ENCODE measurements around the gene ZNF385B. TPM values are rescaled to one million over a fixed set of nuclear protein-coding genes. Genes with fewer than 3 reads are reported as not detected.
A peak's percentile ranks its signal among the peaks of the same experiment; 100 is the strongest.

The ZNF385B gene
- polyA plus RNA-seq, 1 of the 3 experiments (the other 2 are of a cell fraction) = 0.16 TPM

GRCh38 chr2:179840840-179841239 lies 20.6 kb downstream of the ZNF385B start:
- WGBS (ENCODE audit: low lambda C conversion rate) = 62% methylated on average over 1 of the region's 1 CpG
- ChIA-PET CTCF (interaction anchor here (0.8 to 5.0 kb wide), 5 partner anchors 9 to 237 kb away, joined by 3 to 52 read pairs (median 3); no protein-coding TSS in a partner anchor), POLR2A (no interaction called here)
- Histone ChIP-seq H2AFZ (ENCODE audit: low read depth) (no peak overlapping the region), H3K9me3 (no peaks in the 10 kb centered on the region), H3K79me2 (ENCODE audit: insufficient read depth) (no peaks in the 10 kb centered on the region), H4K20me1 (ENCODE audit: insufficient read depth) (no peaks in the 10 kb centered on the region), H3K9ac (no peak overlapping the region), H3K4me1 (ENCODE audit: control insufficient read depth in 1 of 2, insufficient read depth in 2 of 2, low read depth in 1 of 2, low read length in 1 of 2) (peaks cover 0 to 2% of the 10 kb centered on the region in 2 experiments; a peak in 2 of 4 replicates), H3K4me3 (ENCODE audit: low read depth in 2 of 2, low read length in 1 of 2) (no peak overlapping the region), H3K27ac (ENCODE audit: low read depth in 2 of 2, low read length in 1 of 2) (no peak overlapping the region), H3K36me3 (replicated peaks in 1 of 2; ENCODE audit: control insufficient read depth in 1 of 2, insufficient read depth in 2 of 2, low read length in 1 of 2) (no peaks in the 10 kb centered on the region), H3F3A (replicated peaks; ENCODE audit: insufficient read depth) (no peaks in the 10 kb centered on the region), H3K27me3 (ENCODE audit: insufficient read depth) (no peaks in the 10 kb centered on the region), H3K9me2 (no peaks in the 10 kb centered on the region), H3K4me2 (no peak overlapping the region)
- no peak for DNase-seq
- TF ChIP-seq PBX3 (IDR thresholded peaks at IDR 0.05) (no peak), TAF1 (IDR thresholded peaks at IDR 0.05; ENCODE audit: borderline replicate concordance, low read depth, low read length) (no peak), MXI1 (IDR thresholded peaks at IDR 0.05; ENCODE audit: low read depth, low read length) (no peak), POLR2AphosphoS5 (IDR thresholded peaks at IDR 0.05; ENCODE audit: low read depth, low read length) (no peak), ELF1 (IDR thresholded peaks at IDR 0.05) (no peak), TCF12 (IDR thresholded peaks at IDR 0.05) (no peak)

DNA sequence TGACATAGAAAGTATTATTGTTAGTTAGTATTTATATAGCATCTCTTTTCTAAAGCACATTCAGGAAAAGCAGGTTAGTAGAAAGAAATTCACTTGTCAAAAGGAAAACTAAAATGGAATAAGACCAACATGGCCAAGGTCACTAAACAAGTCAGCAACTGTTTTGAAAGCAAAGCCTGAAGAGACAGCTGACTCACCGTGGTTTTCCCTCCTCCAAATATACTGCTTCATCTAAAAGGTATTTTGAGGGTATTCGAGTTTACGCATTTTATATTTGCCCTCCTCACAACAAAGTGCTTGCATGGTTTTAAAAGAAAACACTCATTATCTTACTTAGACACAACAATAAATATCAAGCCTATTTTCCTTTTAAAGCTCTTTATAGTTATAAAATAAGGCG lies 24.0 kb downstream of the ZNF385B start:
- 53% methylated on average over 4 of the region's 4 CpGs for whole genome bisulfite sequencing (ENCODE audit: low lambda C conversion rate)

More for the DNA sequence above, 24.0 kb downstream of the ZNF385B start:
- Histone ChIP-seq H3K36me3 (replicated peaks in 1 of 2; ENCODE audit: control insufficient read depth in 1 of 2, insufficient read depth in 2 of 2, low read length in 1 of 2) (no peaks in the 10 kb centered on the region), H3K79me2 (ENCODE audit: insufficient read depth) (no peaks in the 10 kb centered on the region), H3K9ac (no peak overlapping the region), H3F3A (replicated peaks; ENCODE audit: insufficient read depth) (no peaks in the 10 kb centered on the region), H3K27ac (ENCODE audit: low read depth in 2 of 2, low read length in 1 of 2) (no peak overlapping the region), H4K20me1 (ENCODE audit: insufficient read depth) (no peaks in the 10 kb centered on the region), H3K27me3 (ENCODE audit: insufficient read depth) (no peaks in the 10 kb centered on the region), H3K4me3 (ENCODE audit: low read depth in 2 of 2, low read length in 1 of 2) (no peak overlapping the region), H3K4me1 (ENCODE audit: control insufficient read depth in 1 of 2, insufficient read depth in 2 of 2, low read depth in 1 of 2, low read length in 1 of 2) (peaks cover 0 to under 1% of the 10 kb centered on the region in 2 experiments; a peak in 1 of 4 replicates), H2AFZ (ENCODE audit: low read depth) (no peak overlapping the region), H3K4me2 (no peak overlapping the region), H3K9me3 (no peaks in the 10 kb centered on the region), H3K9me2 (no peaks in the 10 kb centered on the region)
- ChIA-PET CTCF (interaction anchor here (1.3 to 1.8 kb wide), 3 partner anchors 14 to 240 kb away, joined by 4 to 6 read pairs (median 6); no protein-coding TSS in a partner anchor), POLR2A (no interaction called here)
- no peak for TF ChIP-seq TCF12 (IDR thresholded peaks at IDR 0.05)
- no peak for TF ChIP-seq FOXM1 (IDR thresholded peaks at IDR 0.05; ENCODE audit: low read depth)
- TF ChIP-seq PBX3 (IDR thresholded peaks at IDR 0.05) = peak; percentile 11; the same call in 1 of the 2 replicates
- TF ChIP-seq JUND (IDR thresholded peaks at IDR 0.05) = peak; percentile 25; the same call in 1 of the 2 replicates
- TF ChIP-seq FOSL2 (IDR thresholded peaks at IDR 0.05; ENCODE audit: borderline replicate concordance, low read depth) = peak; percentile 49; the same call in 1 of the 2 replicates
- no peak for DNase-seq
